Left hindlimb (tissue), 1 donor: ENCODE data around the gene MSMB.
"Not testable (repeated sequence)": the region's sequence is repeated elsewhere in the genome, so short reads cannot be mapped to it uniquely, and the experiment has no call there.

Experiments
- DNase-seq: peaks from one replicate; pipeline ENCODE4 v3.0.0-alpha.2; 2018

Gene MSMB

DNA sequence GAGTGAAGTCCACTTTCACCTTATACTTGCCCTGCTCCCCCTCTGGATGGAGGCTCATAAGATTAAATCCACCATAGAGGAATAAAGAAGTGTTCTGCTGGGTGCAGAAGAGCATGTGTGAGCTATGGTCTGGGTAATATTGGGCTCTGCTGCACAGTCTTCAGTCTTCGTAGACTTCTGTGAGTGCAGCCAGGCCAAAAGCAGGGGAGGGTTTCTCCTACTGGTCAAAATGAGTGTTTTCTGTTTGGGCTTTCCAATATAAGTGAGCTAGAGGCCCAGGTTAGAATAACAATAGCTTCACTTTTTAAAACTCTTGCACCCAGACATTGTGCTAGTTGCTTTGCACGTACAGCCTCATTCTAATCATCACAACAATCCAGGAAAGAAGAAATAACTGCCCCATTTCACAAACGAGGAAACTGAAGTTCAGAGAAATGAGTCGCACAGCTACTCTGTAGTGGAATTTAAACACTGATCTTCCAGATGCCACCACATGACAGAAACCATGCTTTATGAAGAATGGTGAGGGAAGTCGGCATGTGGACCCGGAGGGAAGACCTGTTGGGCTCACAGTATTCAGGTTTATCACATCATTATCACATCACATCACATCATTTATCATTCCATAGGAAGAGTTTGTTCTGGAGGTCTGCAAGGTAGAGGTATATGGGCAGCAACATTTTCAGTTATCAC is 23.8 kb upstream of the MSMB start:
- no peak for DNase-seq

DNA sequence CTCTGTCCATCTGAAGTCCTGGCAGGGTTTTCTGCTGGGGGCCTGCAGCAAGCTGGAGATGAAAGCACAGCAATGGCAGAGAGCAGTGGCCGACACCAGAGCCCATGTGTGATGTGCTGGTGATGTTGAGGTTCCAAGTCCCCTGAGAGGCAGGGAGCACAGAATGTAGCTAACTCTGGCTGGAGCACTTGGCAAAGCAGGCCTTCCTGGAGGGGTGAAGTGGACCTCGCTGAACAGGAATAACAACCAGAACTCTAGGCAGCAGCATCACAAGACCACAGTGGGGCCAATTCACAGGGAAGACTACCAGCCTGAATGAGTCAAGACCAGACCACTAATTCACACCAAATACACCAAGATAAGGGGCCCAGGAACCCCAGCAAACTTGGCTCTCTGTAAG is 22.8 kb upstream of the MSMB start:
- DNase-seq = no peak

DNA sequence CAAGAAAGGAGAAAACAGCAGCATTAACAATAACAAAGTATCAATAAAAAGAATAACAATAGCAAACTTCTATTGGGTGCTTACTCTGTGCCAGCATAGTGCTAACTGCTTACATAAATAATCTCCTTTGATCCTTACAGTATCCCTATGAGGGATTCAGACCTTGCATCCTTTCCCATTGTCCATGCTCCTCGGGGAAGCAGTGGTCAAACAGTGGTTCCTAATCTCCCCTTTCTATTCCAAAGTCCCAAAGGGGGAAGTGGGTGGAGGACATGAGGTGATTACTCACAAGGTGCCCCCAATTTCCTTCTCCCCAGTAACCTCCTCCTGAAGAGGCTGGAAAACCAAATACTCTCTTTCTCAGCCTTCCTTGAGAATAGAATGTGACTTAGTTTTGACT is 22.0 kb upstream of the MSMB start:
- DNase-seq = no peak

DNA sequence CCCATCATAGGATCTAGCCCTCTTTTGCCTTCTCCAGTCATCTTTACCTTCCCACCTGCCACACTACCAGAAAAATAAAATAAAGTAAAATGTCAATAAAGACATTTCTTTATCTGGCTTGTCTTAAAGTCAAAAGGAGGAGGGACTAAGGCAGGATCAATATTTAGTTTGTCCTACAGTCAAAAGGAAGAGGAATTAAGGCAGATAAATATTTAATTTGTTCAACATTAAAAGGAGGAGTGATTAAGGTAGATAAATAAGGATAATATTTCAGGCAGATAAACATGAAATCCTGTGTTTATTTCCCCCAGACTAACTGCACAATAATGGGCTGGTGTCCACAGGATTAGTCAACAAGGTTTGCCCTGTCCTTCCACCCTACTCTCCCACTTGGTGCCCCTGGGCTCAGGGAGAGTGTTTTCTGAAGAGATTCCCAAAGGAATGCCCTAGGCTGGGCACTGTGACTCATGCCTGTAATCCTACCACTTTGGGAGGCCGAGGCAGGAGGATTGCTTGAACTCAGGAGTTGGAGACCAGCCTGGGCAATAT is 18.3 kb upstream of the MSMB start:
- no peak for DNase-seq

DNA sequence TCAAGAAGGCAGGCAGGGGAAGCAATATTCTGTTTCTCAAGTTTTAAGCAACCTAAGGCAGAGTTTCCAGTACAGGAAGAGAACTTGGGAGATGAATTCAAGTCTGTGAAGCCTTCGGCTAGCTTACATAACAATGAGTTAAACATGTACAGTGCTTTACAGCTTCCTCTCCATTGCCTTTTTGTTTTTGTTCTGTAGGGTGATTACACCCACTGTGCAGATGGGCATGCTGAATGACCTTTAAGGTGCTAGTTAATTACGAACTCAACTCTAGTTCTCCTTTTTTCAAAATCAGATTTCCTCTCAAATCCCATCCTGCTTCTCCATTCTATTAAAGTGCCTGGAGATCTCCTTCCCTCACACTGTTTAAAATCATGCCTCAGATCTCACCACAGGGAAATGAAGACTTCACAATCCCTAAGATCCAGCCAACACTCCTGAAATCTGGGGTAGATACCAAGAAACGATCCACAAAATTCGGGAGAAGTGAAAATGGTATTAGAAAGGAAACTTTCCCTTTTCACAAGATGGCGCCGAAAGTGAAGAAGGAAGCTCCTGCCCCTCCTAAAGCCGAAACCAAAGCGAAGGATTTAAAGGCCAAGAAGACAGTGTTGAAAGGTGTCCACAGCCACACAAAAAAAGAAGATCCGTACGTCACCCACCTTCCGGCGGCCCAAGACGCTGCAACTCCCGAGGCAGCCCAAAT is 16.8 kb upstream of the MSMB start:
- no peak for DNase-seq

DNA sequence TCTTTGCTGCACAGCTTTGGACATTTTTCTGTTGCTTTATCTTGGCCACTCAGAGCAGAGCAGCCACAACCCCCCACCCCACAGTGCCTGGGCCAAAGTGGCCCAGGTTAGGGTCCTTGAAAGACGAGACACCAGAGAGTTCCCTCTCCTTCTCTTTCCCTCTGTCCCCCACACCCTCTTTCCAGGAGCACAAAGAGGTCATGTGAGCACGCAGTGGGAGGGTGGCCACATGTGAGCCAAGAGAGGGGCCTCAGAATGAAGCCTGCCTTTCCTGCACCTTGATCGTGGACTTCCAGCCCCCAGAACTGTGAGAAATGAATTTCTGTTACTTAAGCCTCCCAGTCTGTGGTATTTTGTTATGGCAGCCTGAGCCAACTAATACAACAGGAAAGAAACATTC is 14.6 kb upstream of the MSMB start:
- no peak for DNase-seq

DNA sequence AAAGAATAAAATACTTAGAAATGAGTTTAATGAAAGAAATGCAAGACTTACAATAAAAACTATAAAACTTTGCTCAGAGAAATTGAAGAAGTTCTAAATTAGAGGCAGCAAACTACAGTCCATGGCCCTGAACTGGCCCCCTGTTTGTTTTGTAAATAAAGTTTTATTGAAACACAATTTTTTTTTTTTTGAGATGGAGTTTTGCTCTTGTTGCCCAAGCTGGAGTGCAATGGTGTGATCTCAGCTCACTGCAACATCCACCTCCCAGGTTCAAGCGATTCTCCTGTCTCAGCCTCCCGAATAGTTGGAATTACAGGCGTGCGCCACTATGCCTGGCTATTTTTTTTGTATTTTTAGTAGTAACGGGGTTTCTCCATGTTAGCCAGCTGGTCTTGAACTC is 11.9 kb upstream of the MSMB start:
- not testable (repeated sequence) for DNase-seq

DNA sequence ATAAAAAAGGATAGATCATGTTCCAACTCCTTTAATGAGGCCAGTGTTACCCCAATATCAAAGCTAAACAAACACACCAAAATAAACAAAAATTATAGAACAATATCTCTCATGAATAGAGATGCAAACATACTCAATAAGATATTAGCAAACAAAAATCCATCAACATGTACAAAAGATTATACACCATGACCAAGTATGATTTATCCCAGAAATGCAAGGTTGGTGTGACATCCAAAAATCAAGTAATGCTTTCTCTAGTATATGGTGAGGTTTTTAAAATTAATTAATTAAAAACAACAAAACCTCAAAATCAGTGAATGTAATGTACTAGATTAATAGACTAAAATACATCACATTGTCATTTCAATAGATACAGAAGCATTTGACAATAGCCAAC is 11.0 kb upstream of the MSMB start:
- DNase-seq = no peak

DNA sequence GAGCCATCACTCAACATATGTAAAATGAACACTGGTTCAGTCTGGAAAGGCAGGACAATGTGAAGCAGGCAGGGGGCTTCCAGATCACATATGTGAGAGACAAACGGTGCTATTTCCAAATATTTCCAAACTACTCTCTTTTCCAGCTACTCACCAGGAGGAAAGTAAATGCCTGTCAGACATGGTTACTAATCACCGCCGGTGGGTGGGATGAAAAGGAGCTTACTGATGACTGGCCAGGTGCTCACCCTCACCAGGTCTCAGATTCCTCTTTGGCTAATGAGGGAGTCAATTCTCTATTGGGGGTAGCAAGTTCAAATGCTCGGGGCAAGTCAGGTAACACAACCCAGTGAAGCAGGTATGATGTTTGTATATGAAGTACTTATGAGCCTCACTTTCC is 9.7 kb upstream of the MSMB start:
- no peak for DNase-seq

DNA sequence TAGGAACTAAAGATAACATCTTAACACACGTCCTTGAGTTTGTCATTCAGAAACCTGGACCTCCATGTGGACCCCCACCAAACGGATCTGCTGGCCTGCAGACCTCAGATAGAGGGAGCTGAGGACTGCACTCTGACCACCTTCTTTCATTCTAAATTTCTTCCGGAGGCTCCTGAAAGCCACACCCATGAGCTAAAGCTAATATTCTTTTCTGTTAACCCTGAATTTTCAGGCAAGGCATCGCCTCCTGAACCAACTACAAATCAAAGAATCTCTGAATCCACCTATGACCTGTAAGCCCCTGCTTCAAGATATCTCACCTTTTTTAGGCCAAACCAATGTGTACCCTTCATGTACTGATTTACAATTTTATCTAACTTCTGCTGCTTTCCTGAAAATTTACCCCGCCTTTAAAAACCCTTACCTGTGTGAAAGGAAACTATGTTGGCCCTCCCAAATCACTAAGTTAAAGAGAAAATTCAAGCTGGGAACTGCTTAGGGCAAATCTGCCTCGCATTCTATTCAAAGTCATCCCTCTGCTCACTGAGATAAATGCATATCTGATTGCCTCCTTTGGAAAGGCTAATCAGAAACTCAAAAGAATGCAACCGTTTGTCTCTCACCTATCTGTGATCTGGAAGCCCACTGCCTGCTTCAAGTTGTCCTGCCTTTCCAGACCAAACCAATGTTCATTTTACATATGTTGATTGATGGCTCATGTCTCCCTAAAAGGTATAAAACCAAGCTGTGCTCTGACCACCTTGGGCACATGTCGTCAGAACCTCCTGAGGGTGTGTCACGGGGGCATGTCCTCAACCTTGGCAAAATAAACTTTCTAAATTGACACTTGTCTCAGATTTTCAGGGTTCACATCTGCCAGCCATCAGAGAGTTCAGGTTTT is 7.7 kb upstream of the MSMB start:
- no peak for DNase-seq

DNA sequence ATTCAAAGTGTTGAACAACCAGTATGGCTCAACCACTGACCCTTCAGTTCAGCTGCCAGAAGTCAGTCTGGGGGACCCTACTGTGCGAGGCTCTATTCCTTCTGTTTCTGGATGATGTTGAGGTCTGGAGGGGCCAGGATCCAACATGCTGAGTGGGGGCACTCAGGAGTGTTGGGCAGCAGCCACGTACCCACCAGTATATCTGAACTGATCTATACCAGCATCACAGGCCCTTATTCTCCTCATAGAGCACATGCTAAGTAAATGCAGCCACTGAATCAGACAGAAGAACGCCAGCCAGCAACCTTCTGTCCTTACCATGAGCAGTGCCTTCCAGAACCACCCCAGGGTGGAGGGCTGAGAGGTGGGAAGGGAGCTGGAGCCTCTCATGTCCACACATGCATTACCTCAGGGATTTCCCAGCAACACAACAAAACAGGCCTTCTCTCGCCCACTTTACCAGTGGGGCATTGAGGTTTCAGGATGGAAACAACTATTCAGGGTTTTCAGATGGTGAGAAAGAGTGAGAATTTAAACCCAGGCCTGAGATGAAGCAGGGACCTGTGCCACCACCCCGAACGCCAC is 6.8 kb upstream of the MSMB start:
- no peak for DNase-seq

DNA sequence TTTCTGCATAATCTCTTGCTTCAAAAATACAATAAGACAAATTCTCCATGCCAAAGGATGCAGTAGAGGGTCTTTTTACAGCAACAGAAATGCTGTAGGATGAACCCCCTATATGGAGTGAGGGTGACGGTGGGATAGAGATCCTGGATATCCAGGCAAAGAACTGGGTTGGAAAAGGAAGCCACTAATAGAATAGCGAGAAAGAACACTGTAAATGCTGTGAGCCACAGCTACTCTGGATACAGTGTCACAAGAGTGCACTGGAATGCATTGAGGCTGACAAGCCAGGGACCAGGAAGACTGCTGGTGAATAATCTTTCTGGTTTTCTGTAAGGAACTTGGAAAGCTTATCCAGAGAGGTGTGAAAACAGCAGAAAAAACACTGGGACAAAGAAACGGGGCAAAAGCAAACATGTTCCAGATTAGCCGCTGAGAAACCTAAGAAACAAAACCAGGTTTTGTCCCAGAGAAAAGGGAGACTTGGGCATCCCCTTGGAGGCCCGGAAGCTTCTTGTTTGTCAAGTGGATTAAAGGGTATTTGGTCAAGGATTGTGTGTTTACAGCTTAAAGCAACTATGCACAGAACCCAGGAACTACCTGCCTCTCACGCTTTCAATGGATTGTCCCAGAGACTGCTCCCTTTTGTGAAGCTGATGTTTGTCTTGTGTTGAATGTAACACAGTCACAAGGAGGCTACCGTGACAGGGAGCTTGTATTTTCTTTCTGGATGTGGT is 6.2 kb upstream of the MSMB start:
- DNase-seq = no peak

DNA sequence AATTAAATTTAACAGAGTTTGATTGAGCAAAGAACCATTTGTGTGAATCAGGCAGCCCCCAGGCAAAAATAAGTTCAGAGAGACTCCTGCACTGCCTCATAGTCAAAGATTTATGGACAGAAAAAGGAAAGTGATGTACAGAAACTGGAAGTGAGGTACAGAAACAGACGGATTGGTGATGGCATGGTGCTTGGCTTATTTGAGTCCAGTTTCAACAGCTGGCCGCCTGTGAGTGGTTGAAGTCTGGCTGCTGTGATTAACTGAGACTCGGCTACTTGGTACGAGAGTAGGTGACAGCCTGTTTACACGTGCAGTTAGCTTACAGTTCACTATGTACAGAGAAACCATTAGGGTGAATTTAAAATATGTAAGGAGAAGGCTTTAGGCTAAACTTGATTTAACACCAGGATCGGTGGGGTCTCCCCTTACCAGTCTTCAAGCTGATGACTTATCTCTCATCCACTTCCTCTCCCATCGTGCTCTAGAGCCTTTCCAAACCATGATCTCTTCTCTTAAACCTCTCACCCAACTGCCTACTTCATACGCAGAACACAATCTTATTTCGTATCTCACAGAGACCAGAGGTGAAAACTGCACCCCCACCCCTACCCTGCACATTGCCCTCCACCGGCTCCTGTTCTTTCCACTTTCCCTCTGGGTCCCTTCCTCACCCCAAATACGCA is 5.0 kb upstream of the MSMB start:
- no peak for DNase-seq

DNA sequence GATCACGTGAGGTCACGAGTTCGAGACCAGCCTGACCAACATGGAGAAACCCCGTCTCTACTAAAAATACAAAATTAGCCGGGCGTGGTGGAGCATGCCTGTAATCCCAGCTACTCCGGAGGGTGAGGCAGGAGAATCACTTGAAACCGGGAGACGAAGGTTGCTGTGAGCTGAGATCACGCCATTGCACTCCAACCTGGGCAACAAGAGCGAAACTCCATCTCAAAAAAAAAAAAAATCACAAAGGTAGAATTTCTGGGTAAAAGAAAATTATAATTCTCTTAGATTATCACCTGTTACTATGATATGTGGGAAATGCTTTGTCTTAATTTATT is 3.4 kb upstream of the MSMB start:
- not testable (repeated sequence) for DNase-seq

DNA sequence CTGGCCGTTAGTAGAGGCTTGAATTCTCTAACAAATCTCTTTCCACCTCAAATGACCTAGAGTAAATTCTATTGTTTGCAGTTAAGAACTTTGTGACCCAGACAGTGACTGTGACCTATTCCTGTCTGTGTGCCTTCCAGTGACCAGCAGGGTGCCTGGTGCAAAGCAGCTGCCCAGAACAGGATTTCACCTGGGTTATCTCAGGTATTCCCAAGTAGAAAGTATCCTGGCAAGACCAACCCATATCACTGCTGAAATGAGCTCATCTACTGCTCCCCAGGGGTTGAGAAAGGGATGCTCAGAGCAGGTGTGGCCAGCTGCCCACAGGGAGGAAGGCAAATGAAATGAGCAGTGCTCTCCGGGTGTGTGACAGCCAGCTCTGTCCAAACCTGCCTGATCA is 2.1 kb upstream of the MSMB start:
- DNase-seq = no peak

DNA sequence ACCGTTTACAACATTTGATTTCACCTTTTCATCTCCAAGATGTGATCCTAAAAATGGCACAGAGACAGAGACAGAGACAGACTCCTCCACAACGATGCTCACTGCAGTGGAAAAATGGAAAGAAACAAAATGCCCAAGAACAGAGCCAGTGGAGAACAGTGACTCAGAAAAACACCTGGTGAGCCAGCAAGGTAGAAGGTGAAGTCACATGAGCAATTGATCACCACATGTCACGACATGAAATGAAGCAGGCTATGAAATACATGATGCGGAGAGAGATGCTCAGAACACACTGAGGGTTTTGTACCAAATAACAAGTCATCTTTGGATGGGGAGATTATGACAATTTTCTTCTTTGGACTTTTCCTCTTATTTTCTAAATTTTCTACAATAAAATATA is 3.5 kb downstream of the MSMB start:
- DNase-seq = no peak

DNA sequence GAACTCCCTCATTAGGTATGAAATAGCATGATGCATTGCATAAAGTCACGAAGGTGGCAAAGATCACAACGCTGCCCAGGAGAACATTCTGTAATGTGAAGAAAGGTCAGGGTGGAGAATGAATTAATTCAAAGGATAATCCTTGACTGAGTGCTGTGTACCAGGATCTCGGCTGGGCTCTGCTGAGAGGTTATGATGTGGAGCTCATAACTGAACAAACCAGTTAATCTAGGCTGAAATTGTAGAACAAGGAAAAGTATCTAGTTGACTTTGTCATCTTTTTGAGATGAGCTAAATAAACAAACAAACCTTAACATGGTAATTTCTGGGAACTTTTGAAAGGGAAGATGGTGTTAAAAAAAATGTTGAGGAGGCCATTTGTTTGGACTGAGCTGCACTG is 6.1 kb downstream of the MSMB start:
- no peak for DNase-seq

DNA sequence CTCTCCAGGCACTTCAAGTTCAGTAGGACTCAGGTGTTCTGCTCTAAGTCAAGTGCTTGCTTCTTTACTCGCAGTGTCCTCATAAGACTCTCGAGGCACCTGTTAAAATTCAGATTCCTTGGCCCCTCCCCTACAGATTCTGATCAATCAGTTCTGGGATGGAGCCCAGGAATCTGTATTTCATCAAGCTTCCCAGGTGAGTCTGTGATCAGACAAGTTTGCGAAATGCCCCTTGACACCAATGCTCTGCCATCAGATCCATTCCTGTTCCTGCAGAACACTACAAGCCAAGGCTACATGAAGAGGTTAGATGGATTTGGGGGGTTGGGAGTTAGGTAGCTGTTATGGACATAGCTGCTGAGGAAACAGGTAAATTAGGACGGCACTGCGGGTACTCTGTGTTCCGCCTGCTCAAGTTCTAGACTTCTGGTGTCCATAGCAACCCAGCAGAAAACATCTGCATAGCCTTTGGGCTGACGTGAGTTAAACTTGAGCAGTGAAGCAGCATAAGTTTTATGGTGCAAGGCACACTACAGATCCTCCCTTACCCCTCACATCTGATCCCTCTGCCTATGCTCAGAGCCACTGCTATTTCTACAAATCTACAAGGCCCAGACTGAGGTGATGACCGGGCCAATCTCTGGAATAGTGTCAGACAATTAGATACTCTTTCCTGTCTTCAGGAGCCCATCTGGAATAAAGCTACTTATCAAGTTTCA is 8.8 kb downstream of the MSMB start:
- no peak for DNase-seq

DNA sequence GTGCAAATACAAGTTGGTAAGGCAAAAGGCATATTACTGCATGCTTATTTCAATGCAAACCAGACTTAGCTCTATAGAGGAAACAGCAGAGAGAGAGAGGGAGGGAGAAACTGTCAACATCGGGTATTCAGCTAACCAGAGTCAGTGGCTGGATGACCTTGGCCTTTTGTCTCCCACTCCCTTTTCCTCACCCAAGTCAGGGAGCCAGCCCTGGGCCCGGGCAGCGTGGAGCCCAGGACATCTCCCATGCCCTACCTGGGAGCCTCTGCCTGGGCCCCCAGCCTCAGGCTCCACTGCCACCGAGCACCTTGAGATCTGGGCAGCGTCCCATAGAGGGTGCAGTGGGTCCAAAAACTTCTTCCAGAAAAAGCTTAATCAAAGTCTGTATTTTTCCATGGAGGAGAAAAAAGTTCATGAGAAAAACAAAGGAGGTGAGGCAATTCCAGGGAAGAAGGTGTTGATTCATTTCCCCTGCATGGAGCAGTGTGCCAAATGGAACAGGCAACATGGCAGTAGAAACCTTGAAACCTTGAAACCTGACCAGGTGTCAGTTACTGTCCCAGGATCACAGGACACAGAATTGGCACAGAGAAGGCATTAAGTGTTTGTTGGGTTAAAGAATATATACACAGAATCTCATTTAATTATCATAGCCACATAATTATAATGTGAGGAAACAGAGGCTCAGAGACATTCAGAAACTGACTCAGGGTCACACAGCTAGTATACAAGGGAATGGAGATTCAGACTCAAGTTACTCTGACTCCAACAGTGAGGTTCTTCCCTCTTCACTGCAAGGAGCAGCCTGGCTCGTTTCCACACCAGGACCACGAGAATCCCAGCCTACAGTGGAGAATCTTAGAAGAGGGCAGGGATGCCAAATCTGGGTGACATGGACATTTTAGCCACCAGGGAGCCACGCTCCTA is 9.9 kb downstream of the MSMB start:
- no peak for DNase-seq

DNA sequence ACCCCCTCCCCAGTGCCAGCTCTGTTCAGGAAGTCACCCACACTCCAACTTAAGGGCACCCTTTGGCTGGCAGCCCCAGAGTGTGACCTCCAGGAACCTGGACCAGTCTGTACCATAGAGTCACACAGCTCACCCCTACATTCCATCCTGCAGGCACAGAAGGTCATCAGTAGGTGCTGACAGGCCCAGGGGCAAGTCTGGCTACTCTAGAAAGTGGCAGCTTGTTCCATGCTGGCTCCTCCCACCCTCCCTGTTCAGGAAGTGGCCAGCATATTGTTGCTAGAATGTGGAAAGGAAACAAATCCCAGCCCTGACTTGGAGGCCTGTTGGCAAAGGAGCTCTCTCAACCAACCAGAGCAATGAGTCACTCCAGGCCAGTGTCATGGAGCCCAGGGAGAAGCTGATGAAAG is 12.5 kb downstream of the MSMB start:
- no peak for DNase-seq
